Measurements from ENCODE around the gene EFHC1.

- TF ChIP-seq USF2 (CRISPR knock-in tag; IDR thresholded peaks at IDR 0.05) (no peak), CTCF (IDR thresholded peaks at IDR 0.05) (no peak), NR2C2 (CRISPR knock-in tag; IDR thresholded peaks at IDR 0.05) (no peak), SP1 (CRISPR knock-in tag; conservative IDR thresholded peaks at IDR 0.05) (no peak), HMGXB4 (CRISPR knock-in tag; IDR thresholded peaks at IDR 0.05) (no peak), FOXK1 (CRISPR knock-in tag; IDR thresholded peaks at IDR 0.05) (no peak), CREM (CRISPR knock-in tag; IDR thresholded peaks at IDR 0.05) (no peak), ZNF121 (CRISPR knock-in tag; IDR thresholded peaks at IDR 0.05) (no peak), RELA (CRISPR knock-in tag; IDR thresholded peaks at IDR 0.05; ENCODE audit: borderline replicate concordance) (no peak), ATF2 (CRISPR knock-in tag; IDR thresholded peaks at IDR 0.05; ENCODE audit: borderline replicate concordance, low read depth) (no peak)
Measured at GRCh38 chr6:52410979-52411378, 9.2 kb upstream of the EFHC1 start.

All from WTC11 (cell line).